GM13977 (cell line): Measurements from ENCODE around the gene CASP12.

Source experiments
- DNase-seq: peaks from one replicate; pipeline ENCODE4 v3.0.0; 2012; ENCODE audit warnings: low spot score
- CTCF ChIP-seq: IDR thresholded peaks from 2 replicates; pipeline ENCODE4 v1.5.1; 2012; ENCODE audit warnings: mild to moderate bottlenecking, control low read depth; ENCODE audit not compliant: insufficient read depth; ENCODE audit errors: extremely low read depth, missing control alignments
- in situ Hi-C: fragments of 300-500 bp; cut with MboI; formaldehyde crosslinking; loops from one replicate; pipeline ENCODE4 v1.12.0; 2022; ENCODE audit warnings: low sequenced_read_pairs, low pct_unique_long_range_greater_than_20kb, mixed read lengths, inconsistent platforms; ENCODE audit not compliant: unreplicated experiment

The CASP12 gene

GRCh38 chr11:104856607-104857006 lies 41.7 kb downstream of the CASP12 start:
- in situ Hi-C loops, result no loop called here
- TF ChIP-seq CTCF, result no peak
- no peak for DNase-seq

- no peak for DNase-seq
- in situ Hi-C loops, result no loop called here
- TF ChIP-seq CTCF, result no peak
Observed at GRCh38 chr11:104855965-104856364, 42.3 kb downstream of the CASP12 start.

DNA sequence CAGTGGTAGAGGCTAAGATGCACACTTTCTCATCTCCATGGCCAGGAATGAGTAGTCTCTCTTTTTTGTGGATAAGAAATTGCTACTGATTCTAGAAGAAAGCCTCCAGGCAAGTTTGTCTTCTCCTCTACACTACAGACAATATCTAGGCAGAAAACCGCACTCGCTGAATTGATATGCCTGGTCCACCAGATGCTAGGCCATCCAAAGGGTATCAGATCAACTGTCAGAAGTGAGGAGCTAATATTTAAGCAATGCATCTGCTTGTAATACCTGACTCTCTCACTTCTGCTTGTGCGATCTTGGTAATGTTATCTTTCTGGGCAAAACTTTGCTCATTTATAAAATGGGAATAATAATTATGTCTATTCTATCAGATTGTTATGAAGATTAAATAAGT lies 45.0 kb downstream of the CASP12 start:
- no peak for TF ChIP-seq CTCF
- no peak for DNase-seq
- in situ Hi-C loops, result no loop called here

- in situ Hi-C loops, result no loop called here
- TF ChIP-seq CTCF, result no peak
- no peak for DNase-seq
Observed at GRCh38 chr11:104852811-104853210, 45.4 kb downstream of the CASP12 start.

- no peak for TF ChIP-seq CTCF
- in situ Hi-C loops, result no loop called here
- no peak for DNase-seq
Observed at GRCh38 chr11:104846216-104846615, 52.0 kb downstream of the CASP12 start.

- in situ Hi-C loops, result no loop called here
- no peak for TF ChIP-seq CTCF
- DNase-seq, result no peak
Observed at GRCh38 chr11:104844451-104844850, 53.8 kb downstream of the CASP12 start.
